ENCODE results near the gene IL6R.
"Not testable (repeated sequence)": the region's sequence is repeated elsewhere in the genome, so short reads cannot be mapped to it uniquely, and the experiment has no call there.

IL6R gene

DNA sequence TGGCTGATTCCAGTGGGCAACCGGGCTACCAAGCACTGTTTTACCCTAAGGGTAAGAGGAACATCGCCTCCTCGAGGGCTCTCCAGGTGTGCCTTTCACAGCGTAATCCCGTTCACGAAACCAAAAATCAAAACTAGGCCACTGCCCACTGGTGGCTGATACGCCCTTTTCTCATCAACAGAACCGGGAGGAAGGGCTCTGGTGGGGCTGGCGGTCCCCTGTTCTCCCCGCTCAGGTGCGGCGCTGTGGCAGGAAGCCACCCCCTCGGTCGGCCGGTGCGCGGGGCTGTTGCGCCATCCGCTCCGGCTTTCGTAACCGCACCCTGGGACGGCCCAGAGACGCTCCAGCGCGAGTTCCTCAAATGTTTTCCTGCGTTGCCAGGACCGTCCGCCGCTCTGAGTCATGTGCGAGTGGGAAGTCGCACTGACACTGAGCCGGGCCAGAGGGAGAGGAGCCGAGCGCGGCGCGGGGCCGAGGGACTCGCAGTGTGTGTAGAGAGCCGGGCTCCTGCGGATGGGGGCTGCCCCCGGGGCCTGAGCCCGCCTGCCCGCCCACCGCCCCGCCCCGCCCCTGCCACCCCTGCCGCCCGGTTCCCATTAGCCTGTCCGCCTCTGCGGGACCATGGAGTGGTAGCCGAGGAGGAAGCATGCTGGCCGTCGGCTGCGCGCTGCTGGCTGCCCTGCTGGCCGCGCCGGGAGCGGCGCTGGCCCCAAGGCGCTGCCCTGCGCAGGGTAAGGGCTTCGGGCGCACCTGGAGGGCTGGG lies at the start of gene IL6R:
Gene IL6R, plus strand, starts transcription at position 360 of the 763 bp plus-strand sequence. Its CDS starts 287 bp downstream, at position 647.
- DNase-seq: peak in 53 of 58 donors; percentile 16 to 90 (median 63)

DNA sequence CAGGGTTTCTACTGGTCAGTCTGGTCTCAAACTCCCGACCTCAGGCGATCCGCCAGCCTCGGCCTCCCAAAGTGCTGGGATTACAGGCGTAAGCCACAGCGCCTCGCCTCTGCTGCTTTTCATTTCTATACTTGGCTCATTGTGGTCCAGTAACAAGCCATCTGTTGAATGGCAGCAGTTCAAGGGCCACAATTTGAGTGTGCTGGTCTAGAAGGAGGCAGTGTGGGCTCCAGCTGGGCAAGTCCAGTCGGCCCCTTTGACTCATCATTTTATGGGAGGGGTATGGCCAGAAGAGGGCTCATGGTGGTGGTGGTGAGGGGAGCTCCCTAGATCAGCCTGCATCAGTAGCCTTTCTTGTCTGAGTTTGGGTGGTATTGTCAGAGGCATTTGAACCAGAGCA lies 46.6 kb upstream of the IL6R start:
- no peak for DNase-seq

DNA sequence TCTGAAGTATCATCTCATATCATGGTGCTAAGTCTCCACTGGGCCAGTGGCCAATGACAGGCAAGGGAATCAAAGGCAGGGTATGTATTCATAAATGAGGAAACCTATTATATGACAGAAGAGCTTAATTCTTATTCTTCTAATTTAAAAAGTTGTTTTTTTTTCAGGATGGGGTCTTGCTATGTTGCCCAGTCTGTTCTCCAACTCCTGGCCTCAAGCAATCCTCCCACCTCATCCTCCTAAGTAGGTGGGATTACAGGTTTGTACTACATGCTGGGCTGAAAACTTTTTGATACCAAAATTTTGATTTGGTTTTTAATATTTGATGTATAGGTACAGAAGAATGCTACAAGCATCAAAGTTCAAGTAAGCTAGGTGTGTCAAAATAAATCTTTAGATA lies 44.9 kb upstream of the IL6R start:
- no peak for DNase-seq

DNA sequence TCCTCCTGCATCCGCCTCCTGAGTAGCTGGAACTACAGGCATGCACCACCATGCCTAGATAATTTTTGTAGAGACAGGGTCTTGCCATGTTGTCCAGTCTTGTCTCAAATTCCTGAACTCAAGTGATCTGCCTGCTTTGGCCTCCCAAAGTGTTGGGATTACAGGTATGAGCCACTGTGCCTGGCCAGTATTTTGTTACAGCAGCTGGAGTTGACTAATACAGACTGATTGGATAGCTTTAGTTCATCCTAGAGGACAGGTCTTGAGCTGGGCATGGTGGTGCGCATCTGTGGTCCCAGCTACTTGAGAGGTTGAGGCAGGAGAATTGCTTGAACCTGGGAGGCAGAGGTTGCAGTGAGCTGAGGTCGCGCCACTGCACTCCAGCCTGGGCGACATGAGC lies 44.3 kb upstream of the IL6R start:
- not testable (repeated sequence) for DNase-seq

DNA sequence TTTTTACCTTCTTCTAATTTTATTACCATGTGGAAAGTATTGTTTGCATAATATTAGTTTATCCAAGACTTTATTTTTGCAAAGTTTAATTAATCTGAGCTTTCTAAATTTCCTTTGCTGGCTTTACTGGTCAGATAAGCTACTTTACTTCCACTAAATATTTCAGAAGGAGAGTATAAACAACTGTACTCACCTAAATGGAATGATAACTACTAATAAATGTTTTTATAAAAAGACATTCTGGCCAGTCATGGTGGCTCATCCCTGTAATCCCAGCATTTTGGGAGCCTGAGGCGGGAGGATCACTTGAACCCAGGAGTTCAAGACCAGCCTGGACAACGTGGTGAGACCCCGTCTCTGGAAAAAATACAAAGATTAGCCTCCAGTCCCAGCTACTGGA lies 43.8 kb upstream of the IL6R start:
- DNase-seq: no peak

DNA sequence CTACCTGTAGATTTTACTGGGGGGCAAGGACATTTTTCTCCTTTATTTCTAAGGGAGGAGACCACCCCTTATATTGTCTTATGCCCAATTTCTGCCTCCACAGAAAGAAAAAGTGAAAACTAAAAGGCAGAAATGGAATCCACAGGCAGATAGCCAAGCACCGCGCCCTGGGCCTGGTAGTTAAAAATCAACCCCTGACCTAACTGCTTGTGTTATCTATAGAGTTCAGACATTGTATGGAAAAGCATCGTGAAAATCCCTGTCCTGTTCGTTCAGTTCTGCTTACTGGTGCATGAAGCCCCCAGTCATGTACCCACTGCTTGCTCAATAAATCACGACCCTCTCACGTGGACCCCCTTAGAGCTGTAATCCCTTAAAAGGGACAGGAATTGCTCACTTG lies 33.7 kb upstream of the IL6R start:
- no peak for DNase-seq

DNA sequence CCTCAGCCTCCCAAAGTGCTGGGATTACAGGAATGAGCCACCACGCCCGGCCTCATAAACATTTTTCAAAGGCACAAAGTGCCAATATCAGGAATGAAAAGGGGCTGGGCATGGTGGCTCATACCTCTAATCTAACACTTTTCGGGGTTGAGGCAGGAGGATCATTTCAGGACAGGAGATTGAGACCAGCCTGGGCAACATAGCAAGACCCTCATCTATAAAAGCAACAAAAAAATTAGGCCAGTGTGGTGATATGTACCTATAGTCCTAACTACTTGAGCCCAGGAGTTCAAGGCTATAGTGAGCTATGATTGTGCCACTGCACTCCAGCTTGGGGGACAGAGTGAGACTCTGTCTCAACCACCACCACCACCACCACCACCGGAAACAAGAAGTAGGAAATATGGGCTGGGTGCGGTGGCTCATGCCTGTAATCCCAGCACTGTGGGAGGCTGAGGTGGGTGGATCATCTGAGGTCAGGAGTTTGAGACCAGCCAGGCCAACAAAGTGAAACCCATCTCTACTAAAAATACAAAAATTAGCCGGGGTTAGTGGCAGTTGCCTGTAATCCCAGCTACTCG lies 31.3 kb upstream of the IL6R start:
- not testable (repeated sequence) for DNase-seq

DNA sequence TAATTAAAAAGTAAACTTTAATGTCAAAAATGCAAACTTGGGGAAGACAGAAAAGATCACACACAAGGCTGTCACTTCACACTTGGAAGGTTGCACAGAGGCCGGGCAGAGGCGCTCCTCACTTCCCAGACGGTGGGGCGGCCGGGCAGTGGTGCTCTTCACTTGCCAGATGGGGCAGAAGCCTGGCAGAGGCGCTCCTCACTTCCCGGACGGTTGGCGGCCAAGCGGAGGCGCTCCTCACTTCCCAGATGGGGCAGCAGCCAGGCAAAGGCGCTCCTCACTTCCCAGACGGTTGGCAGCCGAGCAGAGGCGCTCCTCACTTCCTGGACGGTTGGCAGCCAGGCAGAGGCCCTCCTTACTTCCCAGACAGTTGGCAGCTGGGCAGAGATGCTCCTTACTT lies 25.8 kb upstream of the IL6R start:
- DNase-seq: no peak

DNA sequence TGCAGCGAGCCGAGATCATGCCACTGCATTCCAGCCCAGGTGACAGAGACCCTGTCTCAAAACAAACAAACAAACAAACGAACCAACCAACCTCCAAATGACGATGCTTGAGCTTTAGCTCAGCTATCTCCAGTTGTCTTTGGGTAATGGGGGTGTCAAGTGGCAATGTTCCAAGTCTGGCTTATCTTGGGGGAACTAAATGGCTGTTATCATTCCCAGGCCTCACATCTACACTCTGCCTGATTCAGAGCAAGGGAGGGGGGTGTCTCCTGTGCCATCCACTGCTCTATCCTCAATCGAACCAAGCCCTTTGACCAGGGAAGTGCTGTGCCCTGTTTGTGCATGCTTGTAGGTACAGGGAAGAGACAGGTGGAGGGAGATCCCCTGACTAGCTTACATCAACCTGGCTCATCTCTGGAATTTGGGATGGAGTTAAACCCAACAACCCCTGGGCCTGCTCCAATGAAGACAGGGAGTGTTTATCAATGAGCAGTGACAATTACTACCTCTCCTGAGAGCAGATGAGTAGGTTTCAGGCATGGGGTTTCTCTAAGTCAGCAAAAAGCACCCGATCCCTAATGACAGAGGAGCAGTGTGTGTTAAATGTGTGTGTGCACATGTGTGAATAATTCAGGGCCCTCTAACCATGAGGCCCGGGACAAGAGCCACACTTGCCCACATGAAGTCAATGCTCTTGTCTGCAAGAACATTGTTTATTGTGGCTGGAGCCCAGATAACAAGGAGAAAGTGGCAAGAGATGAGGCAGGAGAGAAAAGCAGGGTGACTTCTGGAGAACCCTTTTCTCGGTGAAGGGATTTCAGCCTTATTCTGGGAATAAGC lies 20.3 kb upstream of the IL6R start:
- DNase-seq: no peak

DNA sequence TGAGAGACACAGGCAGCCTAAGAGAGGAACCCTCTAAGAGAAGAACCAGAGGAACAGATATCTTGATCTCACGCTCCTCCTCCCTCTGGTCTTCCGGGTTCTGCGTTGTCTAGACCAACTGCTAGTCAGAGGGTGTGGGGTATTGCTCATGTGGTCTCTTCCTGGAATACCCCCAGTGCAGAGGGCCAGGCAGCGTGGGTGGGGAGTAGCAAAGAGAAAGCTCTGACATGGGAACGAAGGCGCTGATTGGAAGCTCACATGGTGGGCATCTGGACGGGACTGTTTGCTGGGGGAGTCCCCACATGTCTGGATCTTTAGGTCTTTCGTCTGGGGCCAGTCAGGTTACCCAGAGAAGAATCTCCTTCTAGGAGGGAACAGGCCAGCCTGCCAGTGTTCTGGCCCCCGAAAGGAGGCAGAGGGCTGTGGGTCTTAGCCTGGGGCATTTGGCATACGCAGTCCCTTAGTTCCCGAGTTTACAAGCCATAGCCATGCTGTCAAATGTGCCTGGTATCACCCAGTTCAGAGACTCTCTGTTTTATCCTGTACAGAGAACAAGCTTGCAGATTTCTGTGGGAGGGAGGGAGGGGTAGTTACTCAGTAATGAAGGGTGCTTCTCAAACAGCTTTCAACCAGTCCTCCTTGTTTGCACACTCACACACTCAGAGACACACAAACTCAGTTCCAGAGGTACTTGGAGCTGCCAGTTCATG lies 18.3 kb upstream of the IL6R start:
- DNase-seq: no peak

DNA sequence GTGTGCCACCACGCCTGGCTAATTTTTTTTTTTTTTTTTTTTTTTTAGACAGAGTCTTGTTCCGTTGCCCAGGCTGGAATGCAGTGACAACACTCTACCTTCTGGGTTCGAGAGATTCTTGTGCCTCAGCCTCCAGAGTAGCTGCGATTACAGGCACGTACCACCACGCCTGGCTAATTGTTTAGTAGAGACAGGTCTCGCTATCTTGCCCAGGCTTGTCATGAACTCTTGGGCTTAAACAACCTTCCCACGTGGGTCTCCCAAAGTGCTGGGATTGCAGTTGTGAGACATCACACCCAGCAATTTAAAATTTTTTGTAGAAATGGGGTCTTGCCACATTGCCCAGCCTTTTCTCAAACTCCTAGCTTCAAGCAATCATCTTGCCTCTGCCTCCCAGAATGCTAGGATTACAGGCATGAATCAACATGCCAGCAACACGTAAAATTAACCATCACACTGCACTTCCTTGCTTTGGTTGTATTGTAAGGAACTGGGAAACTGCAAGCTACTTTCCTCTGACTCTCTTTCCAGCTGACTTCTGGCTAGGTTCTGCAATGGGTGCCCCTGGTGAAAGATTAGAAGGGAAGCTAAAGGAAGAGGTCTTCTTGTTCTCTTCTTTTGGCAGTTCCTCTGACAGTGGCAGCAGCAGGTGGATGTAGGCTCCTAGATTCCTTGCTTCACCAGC lies 13.9 kb upstream of the IL6R start:
- DNase-seq: no peak

DNA sequence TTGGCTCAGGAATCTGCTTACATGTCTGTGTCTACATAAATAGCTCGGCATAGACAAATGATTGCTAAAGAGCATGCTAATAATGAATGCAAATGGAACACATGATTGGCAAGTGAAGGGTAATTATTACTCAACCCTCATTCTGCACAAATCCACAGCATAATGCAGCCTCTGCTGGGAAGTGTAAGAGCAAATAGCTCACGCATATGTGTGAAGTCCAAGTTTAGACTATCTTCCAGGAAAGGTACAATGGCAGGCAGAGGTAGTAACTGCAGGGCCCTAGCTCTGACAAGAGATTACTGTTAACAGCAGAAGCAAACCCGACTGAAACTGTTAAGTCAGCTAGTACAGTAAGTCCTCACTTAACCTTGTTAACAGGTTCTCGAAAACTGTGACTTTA lies 7.0 kb upstream of the IL6R start:
- no peak for DNase-seq

DNA sequence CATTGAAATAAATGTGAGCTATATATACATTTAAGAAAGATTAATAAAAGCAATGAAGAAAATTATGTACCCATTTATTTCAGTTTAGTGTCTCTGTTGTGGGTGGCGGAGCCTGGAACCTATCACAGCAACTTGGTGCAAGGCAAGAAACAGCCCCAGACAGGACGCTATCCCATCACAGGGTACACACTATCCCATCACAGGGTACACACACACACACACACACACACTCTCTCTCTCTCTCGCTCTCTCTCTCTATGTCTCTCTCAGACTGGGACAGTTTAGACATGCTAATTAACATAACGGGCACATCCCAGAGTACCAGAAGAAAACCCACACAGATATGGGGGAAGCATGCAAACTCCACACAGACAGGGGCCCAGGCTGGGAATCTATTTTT lies 6.5 kb upstream of the IL6R start:
- no peak for DNase-seq

DNA sequence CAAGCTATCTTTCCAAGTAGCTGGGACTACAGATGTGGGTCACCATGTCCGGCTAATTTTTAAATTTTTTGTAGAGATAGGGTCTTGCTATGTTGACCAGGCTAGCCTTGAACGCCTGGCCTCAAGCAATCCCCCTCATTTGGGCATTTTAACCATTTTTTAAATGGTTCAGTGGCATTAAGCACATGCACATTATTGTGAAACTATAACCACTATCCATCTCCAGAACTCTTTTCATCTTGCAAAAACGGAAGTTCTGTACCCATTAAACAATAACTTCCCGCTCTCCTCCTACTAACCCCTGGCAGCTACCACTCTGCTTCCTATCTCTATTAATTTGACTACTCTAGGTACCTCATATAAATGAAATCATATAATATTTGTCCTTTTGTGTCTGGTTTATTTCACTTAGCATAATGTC lies 4.8 kb upstream of the IL6R start:
- DNase-seq: no peak

DNA sequence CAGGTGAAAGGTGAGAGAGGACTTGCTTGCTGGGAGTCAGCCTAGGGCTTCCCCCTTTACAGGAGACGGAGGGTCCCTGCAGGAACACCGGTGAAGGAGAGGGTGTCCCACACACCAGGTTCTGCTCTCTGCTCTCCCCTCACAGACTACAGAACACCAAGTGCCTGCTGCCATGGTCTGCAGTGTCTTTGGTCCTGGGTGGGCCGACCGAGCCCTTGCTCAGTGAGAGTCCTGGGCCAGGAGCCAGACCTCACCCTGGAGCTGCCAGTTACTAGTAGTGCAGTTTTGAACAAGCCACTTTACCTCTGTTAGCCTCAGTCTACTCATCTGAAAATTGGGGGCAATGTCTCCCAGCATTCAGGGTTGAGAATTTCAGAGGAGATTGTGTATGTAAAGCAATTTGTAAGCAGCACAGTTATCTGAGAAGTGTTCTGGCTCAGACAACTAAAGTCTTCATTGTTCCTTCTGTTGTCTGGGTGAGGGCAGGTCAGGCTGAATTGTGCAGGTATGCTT lies 2.7 kb upstream of the IL6R start:
- no peak for DNase-seq

DNA sequence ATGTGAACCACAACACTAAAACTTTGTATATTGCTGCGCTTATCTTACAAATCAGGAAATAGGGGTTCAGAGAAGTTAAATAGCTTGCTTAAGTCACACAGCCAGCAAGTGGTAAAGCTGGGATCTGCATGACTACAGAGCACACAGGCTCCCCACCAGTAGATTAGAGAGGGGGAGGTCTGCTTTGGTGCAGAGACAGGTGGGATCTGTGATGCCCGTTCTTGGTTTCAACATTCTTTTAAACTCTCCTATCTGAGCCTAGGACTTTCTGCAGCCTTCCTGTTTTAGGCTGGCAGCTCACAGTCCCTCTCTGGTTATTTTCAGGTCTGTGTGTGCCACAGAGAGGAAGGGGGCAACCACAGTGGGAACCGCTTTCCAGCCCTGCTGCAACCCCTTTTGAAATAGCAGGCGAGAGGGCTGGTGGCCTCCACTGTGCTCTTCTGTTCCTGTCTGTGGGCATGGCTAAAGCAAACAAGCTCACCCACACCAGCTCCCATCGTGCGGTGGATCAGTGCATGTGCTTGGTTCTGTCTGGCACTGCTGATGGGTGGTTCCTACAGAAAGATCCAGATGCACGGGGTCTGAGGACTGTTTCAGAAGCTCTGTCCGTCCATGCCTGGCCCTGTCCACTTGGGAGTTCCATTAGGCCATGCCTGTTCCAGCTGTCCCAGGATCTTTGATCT lies 1.7 kb upstream of the IL6R start:
- peak in 8 of 58 donors; percentile 18 to 39 (median 28) for DNase-seq

DNA sequence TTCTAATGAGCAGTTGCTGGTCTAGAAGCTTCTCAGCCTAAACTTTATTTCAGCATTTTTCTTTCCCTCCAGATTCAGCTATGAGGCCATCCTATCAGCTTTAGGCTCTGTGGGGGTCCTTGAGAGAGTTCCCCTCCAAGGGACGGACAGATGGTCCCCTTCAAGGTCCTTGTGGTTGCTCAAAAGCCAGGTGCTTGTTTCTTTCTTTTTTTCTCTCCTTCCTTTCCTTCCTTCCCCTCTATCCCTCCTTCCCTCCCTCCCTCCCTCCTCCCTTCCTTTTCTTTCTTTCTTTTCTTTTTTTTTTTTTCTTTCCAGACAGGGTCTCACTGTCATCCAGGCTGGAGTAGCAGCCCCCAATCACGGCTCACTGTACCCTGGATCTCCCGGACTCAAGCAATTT lies 1.2 kb upstream of the IL6R start:
- no peak for DNase-seq

DNA sequence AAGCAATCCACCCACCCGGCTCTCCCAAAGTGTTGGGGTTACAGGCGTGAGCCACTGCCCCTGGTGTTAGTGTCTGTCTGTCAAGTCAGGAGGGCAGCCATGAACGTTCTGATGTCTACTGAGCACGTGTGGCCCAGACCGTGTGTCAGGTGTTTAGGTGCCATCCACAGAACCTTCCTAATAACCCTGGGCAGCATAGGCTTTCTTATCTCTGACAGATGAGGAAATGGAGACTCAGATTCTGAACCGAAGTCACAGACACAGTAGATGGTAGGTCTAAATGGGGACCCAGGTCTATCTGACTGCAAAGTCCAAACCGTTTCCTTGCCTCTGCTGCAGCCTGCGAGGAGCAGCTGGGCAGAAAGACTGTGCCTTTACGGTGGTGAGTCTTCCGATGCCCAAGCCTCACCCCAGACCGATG lies 622 bp upstream of the IL6R start:
- no peak for DNase-seq

DNA sequence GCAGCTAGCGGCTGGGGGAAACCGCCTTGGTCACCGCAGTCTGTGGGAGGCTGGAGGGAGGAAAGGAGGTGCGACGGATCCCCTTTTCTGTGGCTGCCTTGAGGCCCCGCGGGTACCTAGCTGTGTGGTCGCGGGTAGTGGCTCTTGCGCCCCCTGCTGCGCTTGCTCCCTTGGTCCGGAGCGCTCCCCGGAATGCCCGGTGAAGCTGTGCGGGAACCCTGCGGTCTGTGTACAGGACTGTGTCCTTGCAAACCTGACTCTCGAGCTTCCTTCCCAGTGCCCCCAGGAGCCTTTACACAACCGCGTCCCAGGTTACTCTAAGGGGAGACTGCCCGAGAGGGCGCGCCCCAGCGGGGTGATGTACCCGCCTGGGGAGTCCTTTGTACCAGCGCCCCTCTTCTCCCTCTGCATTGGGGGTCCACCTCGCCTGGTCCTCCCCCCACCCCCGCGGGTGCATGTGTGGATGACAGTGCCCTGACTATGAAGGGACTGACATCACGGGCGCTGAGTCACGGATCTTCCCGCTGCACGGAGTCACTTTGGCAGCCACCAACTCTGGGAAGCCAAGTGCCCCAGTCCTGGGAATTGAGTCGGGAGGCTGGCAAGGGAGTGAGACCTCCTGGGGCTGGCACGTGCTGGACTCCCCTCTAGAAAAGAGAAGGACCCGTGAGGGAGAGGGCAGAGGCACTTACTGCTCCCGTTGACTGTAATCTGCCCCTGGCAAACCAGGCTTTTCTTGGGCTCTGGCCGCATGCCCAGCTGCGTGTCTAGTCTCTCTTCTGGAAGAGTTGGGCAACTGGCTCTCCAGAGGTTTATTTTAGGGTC lies 816 bp downstream of the IL6R start:
- peak in 55 of 58 donors; percentile 32 to 91 (median 69) for DNase-seq
